Lung (tissue), 12 donors: ENCODE results near the gene ABCC4. TPM values are rescaled to one million over a fixed set of nuclear protein-coding genes. Genes with fewer than 3 reads are reported as not detected.

Experiments used
- ATAC-seq: fragments of 200-7000 bp; cut with Tn5 transposase; one replicate; pipeline ENCODE4 v1.9.1; 2020; ENCODE audit warnings: moderate number of reproducible peaks; ENCODE audit not compliant: insufficient read depth, low FRiP score
- DNase-seq, 3 donors: peaks; one replicate each; pipeline ENCODE4 v3.0.0-alpha.2; 2013 to 2017
- H3K27ac ChIP-seq, 2 donors: one replicate each; pipeline ENCODE4 v1.5.1; 2013; ENCODE audit warnings: mild to moderate bottlenecking in 2 of 2, moderate library complexity in 2 of 2, control low read depth in 1 of 2, inconsistent platforms in 1 of 2, low read depth in 1 of 2, low read length in 1 of 2
- H3K27me3 ChIP-seq, 3 donors: one replicate each; pipeline ENCODE4 v1.5.1; 2013; ENCODE audit warnings: low read length in 2 of 3; ENCODE audit not compliant: control insufficient read depth in 3 of 3, insufficient read depth in 3 of 3
- H3K36me3 ChIP-seq, 4 donors: one replicate each; pipeline ENCODE4 v1.5.1; 2013; ENCODE audit warnings: low read length in 4 of 4, mild to moderate bottlenecking in 1 of 4, moderate library complexity in 1 of 4; ENCODE audit not compliant: control insufficient read depth in 4 of 4, insufficient read depth in 4 of 4
- H3K4me1 ChIP-seq, 5 donors: one replicate each; pipeline ENCODE4 v1.5.1; 2013; ENCODE audit warnings: low read length in 5 of 5, mild to moderate bottlenecking in 2 of 5, moderate library complexity in 1 of 5; ENCODE audit not compliant: control insufficient read depth in 5 of 5, insufficient read depth in 5 of 5
- H3K4me3 ChIP-seq: one replicate; pipeline ENCODE4 v1.5.1; 2013; ENCODE audit warnings: mild to moderate bottlenecking, control low read depth, moderate library complexity
- H3K9ac ChIP-seq, 2 donors: one replicate each; pipeline ENCODE4 v1.5.1; 2013; ENCODE audit warnings: low read length in 2 of 2, control low read depth in 1 of 2; ENCODE audit not compliant: insufficient read depth in 1 of 2
- H3K9me3 ChIP-seq, 4 donors: one replicate each; pipeline ENCODE4 v1.5.1; 2013; ENCODE audit warnings: low read length in 3 of 4, mild to moderate bottlenecking in 1 of 4, moderate library complexity in 1 of 4; ENCODE audit not compliant: control insufficient read depth in 4 of 4, insufficient read depth in 3 of 4
- WGBS, 2 donors: extraction: QIAGEN DNeasy Blood & Tissue Kit; methylation state at CpG; one replicate each; pipeline ENCODE4 v1.1.7; 2013; 5-methylcytosine and 5-hydroxymethylcytosine counted together
- polyA plus RNA-seq, 2 donors: library from polyadenylated mRNA; stranded (reverse); fragments of 200-250 nt; gene quantifications; one replicate each; pipeline ENCODE4 v1.2.1, GENCODE V29; 2013
- total RNA-seq, 2 donors: library from RNA; depleted of rRNA in 1 of 2; stranded (reverse); fragments of >200 nt in 1 of 2; gene quantifications; one replicate each; pipeline ENCODE4 v1.2.1, GENCODE V29; 2014 to 2021
- TF ChIP-seq, protein P1 (sequence below): IDR thresholded peaks from 2 replicates; pipeline ENCODE4 v1.5.1; 2012; ENCODE audit warnings: mild to moderate bottlenecking; ENCODE audit errors: control extremely low read depth, extremely low read depth
- donor health status: control.
- donor health status: control.
- donor health status: Bipolar disorder and iron deficiency.
- donor health status: healthy.
- donor health status: DM: yes; HTN: yes; CAD: no.

ABCC4 gene
- total and polyA plus RNA-seq, 4 donors, result 7.1 to 38.7 (median 20.6) TPM

DNA sequence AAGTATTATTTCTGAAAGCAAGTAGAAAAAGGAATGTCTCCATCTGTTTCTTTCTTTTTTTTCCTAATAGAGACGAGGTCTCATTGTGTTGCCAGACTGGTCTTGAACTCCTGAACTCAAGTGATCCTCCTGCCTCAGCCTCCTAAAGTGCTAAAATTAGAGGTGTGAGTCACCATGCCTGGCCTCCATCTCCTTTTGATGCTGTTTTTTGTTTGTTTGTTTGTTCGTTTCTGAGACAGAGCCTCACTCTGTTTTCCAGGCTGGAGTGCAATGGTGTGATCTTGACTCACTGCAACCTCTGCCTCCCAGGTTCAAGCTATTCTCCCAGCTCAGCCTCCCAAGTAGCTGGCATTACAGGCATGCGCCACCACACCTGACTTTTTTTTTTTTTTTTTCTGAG is 14.5 kb upstream of the ABCC4 start:
- 88 to 90% methylated on average over 3 of the region's 3 CpGs for WGBS, 2 donors
- no peak for ATAC-seq
- H3K27ac ChIP-seq, result no peak overlapping the region

GRCh38 chr13:95307507-95307906 is 6.3 kb upstream of the ABCC4 start:
- no peak for ATAC-seq
- DNase-seq, result no peak
- peaks cover 0 to 1% (median 0%) of the 10 kb centered on the region in 5 donors for H3K4me1 ChIP-seq
- no peaks in the 10 kb centered on the region for H3K9me3 ChIP-seq
- TF ChIP-seq, protein P1, sequence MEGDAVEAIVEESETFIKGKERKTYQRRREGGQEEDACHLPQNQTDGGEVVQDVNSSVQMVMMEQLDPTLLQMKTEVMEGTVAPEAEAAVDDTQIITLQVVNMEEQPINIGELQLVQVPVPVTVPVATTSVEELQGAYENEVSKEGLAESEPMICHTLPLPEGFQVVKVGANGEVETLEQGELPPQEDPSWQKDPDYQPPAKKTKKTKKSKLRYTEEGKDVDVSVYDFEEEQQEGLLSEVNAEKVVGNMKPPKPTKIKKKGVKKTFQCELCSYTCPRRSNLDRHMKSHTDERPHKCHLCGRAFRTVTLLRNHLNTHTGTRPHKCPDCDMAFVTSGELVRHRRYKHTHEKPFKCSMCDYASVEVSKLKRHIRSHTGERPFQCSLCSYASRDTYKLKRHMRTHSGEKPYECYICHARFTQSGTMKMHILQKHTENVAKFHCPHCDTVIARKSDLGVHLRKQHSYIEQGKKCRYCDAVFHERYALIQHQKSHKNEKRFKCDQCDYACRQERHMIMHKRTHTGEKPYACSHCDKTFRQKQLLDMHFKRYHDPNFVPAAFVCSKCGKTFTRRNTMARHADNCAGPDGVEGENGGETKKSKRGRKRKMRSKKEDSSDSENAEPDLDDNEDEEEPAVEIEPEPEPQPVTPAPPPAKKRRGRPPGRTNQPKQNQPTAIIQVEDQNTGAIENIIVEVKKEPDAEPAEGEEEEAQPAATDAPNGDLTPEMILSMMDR, result no peak
- H3K36me3 ChIP-seq, result peaks cover 0 to 2% (median 0%) of the 10 kb centered on the region in 4 donors
- no peak overlapping the region for H3K27ac ChIP-seq
- 82% methylated on average over 6 of the region's 6 CpGs for WGBS, 2 donors
- H3K27me3 ChIP-seq, result no peaks in the 10 kb centered on the region
- H3K9ac ChIP-seq, result no peak overlapping the region
- H3K4me3 ChIP-seq, result no peak overlapping the region

More for the DNA sequence above, 14.5 kb upstream of the ABCC4 start:
- Histone ChIP-seq H3K27me3 (no peaks in the 10 kb centered on the region), H3K9ac (no peak overlapping the region), H3K4me3 (no peak overlapping the region), H3K9me3 (no peaks in the 10 kb centered on the region), H3K36me3 (no peaks in the 10 kb centered on the region), H3K4me1 (no peaks in the 10 kb centered on the region)
- TF ChIP-seq, protein P1, result no peak
- DNase-seq, result no peak

DNA sequence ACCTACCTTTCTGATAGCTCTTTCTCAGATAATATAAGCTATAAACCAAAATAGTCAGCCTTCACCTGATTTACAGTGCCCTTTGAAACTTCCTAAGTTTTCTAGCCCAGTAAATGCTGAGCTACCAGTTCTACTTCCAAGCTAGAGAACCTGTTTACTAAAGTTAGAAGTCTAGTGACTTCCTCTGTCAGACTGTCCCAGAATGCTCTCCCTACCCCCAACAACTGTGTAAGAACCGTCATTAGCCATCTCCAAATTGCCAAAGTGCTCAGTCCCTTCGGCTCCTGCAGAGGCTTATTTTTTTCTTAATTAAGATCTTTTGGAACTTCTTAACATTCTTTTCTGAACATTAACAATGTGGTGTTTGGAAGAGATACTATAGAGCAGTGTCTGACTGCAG is 3.2 kb upstream of the ABCC4 start:
- no peak for DNase-seq
- peaks cover 0 to 2% (median 0%) of the 10 kb centered on the region in 4 donors for H3K36me3 ChIP-seq
- no peak for ATAC-seq
- no peak overlapping the region for H3K9ac ChIP-seq
- TF ChIP-seq, protein P1, result no peak
- no peaks in the 10 kb centered on the region for H3K9me3 ChIP-seq
- no peak overlapping the region for H3K4me3 ChIP-seq
- no peaks in the 10 kb centered on the region for H3K27me3 ChIP-seq
- no peak overlapping the region for H3K27ac ChIP-seq
- WGBS, 2 donors, result 44 to 52% methylated on average over 2 of the region's 2 CpGs
- H3K4me1 ChIP-seq, result peaks cover 0 to 7% (median 0%) of the 10 kb centered on the region in 5 donors

- DNase-seq (peak in 2 of 3 donors; percentile 71 to 77), ATAC-seq (no peak)
- TF ChIP-seq, protein P1, result no peak
- Histone ChIP-seq H3K36me3 (peaks cover 0 to 2% (median 0%) of the 10 kb centered on the region in 4 donors), H3K27ac (peak overlapping the region in 1 of 2 donors; percentile 81), H3K4me3 (peak overlapping the region; percentile 63), H3K4me1 (peaks cover 0 to 10% (median 0%) of the 10 kb centered on the region in 5 donors), H3K27me3 (no peaks in the 10 kb centered on the region), H3K9me3 (no peaks in the 10 kb centered on the region), H3K9ac (no peak overlapping the region)
- 15 to 20% methylated on average over 13 of the region's 13 CpGs for WGBS, 2 donors
Observed at GRCh38 chr13:95301968-95302393, 730 bp upstream of the ABCC4 start.
